Fibroblast of peridontal ligament (primary cell): ENCODE measurements around the gene SELENOF.
"Not testable (repeated sequence)": the region's sequence is repeated elsewhere in the genome, so short reads cannot be mapped to it uniquely, and the experiment has no call there.

ENCODE experiments used
- DNase-seq: peaks from one replicate; pipeline ENCODE4 v3.0.0-alpha.2; 2010; ENCODE audit errors: extremely low read depth

The SELENOF gene

DNA sequence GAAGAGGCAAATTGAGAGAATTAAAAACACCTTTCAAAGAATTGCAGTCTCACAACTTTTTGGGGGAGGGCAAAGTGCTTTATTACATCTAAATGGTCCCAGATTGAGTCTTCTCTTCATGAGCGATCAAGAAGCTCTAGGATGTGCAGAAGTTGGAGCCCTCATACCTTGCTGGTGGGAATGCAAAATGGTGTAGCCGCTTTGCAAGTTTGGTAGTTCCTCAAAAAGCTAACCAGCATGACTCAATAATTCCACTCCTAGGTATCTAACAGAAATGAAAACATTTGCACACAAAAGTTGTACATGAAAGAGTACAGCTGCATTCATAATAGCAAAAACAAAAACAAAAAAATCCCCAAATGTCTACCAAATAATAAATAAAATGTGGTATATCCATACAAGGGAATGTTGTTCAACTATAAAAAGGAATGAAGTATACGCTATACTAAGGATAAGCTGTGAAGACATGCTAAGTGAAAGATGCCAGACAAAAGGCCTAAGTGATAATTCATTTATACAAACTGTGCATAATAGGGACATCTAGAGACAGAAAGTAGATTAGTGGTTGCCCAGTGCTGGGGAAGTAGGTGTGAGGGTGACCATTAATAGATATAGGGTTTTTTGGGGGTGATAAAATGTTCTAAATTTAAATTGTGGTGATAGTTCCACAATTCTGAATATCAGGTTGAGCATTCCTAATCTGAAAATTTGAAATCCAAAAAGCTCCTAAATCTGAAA, 55.2 kb downstream of the SELENOF start:
- DNase-seq = no peak

- DNase-seq = no peak
These were observed 57.7 kb downstream of the SELENOF start for GRCh38 chr1:86856196-86856595.

- no peak for DNase-seq
These were observed 59.6 kb downstream of the SELENOF start for GRCh38 chr1:86854352-86854751.

DNA sequence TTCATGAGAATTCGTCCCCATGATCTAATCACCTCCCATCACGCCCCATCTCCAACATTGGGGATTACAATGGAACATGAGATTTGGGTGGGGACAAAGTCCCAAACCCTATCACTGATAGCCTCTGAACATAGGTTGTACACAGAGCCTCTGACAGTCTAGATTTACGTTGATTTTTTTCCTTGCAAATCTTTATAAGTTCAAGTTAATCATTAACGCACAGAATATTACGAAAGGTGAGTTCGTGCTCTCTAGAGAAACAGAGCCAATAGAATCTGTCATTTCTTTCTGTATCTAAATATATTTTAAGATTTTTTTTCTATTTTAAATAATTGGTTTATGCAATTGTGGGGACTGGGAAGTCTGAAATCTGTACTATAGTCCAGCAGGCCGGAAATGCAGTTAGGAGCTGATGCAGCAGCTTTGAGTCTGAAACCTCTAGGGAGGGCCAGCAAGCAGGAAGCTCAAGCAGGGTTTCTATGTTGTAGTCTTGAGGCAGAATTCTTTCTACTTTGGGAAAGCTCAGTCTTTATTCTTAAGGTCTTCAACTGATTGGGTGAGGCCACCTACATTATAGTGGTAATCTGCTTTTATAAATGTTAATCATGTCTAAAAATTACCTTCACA, 61.0 kb downstream of the SELENOF start:
- no peak for DNase-seq

- DNase-seq = no peak
These were observed 61.6 kb downstream of the SELENOF start for GRCh38 chr1:86852289-86852688.

DNA sequence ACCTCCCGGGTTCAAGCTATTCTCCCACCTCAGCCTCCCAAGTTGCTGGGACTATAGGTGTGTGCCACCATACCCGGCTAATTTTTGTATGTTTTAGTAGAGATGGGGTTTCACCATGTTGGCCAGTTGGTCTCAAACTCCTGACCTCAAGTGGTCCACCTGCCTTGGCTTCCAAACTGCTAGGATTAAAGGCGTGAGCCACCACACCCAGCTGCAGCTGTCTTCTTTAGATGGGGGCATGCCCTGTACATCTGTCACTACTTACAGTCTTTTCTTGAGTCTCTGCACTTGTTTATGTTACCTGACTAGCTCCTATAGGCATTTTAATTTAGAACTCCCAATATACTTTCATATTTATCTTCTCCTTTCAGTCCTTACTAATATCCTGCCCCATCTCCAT, 64.2 kb downstream of the SELENOF start:
- DNase-seq = no peak

DNA sequence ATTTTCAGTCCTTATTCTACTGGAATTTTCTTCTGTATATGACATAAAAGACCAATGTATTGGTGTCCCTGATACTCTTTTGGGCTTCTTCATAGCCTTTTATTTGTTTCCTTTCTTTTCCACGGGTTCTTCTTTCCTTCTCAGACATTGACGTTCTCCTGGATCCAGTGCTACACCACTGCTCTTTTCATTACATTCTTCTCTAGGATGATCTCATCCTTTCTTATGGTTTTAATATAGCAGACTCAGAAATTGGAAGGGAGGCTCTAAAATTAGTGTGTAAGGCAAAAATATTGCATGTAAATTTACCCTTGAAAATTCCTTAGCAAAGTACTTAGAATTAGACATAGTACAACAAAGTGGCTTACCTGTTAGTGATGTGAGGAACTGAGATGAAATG, 65.3 kb downstream of the SELENOF start:
- peak; percentile 56 for DNase-seq

DNA sequence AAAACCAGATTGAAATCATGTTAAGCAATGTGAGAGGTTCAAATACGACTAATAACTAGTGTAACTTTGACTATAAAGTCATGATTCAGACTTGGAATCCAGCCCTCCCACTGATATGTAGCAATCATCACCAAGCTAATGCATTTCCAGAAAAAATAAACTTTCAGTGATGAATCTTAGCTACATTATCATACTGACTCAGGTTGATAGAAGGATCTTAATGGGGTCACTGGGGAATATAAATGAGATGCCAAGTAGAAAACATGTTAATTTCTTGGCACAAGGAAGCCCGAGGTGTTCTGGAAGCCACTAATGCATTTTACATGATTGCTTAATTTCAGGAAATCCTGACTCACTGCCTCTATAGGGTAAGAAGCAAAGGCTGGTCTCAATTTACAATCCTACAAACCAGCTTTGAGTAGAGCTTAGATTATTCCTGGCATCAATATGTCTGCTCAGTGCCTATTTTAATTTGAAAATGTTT, 67.7 kb downstream of the SELENOF start:
- DNase-seq = peak; percentile 99

DNA sequence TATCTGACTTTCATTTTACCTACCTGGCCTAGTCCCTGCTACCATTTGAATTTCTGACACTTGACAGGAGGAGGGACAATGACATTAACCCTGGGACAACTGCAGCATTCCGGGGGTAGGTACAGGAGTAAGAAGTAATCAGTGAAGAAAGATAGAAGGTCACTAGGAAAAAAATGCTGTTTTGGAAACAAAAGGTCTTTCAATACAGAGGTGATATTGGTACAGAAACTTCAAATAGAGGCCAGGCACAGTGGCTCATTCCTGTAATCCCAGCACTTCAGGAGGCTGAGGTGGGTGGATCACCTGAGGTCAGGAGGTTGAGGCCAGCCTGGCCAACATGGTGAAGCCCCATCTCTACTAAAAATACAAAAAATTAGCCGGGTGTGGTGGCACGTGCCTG, 68.4 kb downstream of the SELENOF start:
- no peak for DNase-seq

DNA sequence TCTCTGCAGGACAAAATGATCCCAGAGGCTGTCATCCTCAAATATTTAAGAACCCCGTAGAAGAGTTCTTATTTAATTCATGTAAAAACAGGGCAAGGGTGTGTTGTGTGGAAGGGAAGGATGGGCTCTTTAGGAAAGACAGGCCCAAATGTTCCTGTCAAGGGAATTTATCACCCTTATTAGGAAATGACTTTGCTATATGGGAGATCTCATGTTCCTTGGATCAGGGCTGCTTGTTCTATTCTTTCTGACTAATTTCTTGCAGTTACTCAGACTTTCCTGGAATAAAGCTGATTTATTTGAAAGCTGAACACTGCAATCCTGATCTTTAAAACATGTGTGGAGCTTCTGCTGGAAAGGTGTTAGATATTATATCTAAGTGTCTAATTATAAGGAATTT, 72.8 kb downstream of the SELENOF start:
- DNase-seq = peak; percentile 26

GRCh38 chr1:86833461-86834215, 80.3 kb downstream of the SELENOF start:
- peak; percentile 93 for DNase-seq

DNA sequence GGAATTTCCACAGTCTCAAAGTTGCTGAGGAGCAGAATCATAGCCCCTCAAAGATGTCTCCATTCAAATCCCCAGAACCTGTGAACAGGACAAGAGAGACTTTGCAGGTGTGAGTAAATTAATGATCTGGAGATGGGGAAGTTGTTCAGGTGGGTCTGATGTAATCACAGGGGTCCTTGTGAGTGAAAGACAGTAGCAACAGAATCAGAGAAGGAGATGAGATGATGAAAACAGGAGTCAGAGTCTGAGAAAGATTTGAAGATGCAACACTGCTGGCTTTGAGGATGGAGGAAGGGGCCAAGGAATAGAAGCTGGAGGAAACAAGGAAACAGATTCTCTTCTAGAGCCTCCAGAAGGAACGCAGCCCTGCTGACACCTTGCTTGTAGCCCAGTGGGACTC, 81.5 kb downstream of the SELENOF start:
- no peak for DNase-seq

DNA sequence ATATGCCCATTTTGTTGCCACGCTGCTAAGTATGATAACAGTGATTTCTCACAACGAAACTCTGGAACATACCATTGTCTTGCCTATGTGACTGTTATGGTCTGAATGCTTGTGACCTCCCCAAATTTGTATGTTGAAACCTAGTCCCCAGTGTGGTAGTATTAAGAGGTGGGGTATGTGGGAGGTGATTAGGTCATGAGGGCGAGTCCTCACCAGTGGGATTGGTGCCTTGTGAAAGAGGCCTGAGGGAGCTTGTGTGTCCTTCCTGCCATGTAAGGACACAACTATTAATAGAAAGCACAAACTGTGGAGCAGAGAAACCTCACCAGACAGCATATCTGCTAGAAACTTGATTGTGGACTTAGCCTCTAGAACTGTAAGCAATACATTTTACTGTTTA, 84.6 kb downstream of the SELENOF start:
- no peak for DNase-seq

DNA sequence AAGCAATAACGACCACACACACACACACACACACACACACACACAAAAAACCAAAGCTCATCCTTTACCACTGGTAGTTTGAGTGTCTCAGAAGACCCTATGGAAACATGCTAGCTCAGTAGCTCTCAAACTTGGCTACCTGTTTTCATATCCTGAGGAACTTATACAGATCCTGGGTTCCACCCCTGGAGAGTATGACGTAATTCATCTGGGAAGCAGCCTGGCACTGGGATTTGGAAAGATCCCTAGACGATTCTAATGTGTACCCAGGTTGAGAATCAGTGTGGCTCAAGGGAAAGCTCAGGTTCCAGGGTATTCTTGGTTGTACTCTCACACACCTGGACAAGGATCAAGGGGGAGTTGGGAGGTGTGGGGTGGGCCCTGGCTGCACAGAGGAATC, 85.9 kb downstream of the SELENOF start:
- DNase-seq = no peak

DNA sequence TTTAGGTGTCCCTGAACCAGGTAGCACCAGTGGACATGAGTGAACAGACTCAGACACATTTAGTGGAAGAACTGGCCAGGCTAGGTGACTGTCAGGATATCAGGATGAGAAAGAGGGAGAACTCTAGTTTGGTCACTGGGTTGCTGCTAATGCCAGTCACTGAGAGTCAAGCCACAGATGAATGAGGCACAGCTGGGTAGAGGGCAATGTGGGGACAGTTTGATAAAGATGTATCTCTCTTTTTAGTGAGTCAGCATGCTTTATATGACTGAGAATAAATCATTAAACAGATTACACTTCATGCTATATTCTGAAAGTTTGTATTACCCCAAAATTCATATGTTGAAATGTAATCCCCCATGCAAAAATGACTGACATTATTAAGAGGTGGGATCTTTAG, 87.1 kb downstream of the SELENOF start:
- DNase-seq = no peak

GRCh38 chr1:86825319-86825718, 88.6 kb downstream of the SELENOF start:
- DNase-seq = peak; percentile 74

- no peak for DNase-seq
These were observed 90.0 kb downstream of the SELENOF start for GRCh38 chr1:86823821-86824500.

DNA sequence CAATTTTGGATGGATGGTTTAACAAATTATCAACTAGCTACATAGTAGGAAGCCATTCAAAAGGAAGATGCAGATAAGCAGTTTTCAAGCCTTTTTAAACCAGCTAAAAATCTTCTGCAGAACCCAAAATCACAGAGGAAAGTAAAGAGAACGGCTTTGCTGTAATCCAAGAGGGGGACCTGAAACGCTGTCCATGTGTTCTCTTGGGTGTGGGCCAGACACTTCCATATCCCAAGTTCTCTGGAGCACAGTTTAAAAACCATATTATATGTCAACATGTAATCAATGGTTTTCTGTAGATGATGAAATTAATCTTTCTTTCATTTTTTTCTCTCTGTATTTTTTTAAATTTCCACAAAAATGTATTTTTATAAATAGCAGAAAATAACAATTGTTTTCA, 90.5 kb downstream of the SELENOF start:
- no peak for DNase-seq

- no peak for DNase-seq
These were observed 91.5 kb downstream of the SELENOF start for GRCh38 chr1:86822459-86822858.

- DNase-seq = no peak
These were observed 92.0 kb downstream of the SELENOF start for GRCh38 chr1:86821956-86822355.

DNA sequence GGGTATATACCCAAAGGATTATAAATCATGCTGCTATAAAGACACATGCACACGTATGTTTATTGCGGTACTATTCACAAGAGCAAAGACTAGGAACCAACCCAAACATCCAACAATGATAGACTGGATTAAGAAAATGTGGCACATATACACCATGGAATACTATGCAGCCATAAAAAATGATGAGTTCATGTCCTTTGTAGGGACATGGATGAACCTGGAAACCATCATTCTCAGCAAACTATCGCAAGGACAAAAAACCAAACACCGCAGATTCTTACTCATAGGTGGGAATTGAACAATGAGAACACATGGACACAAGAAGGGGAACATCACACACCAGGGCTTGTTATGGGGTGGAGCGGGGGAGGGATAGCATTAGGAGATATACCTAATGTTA, 94.0 kb downstream of the SELENOF start:
- DNase-seq = not testable (repeated sequence)

- not testable (repeated sequence) for DNase-seq
These were observed 96.6 kb downstream of the SELENOF start for GRCh38 chr1:86817246-86817826.
